ENCODE data around the gene CCNY.

DNA sequence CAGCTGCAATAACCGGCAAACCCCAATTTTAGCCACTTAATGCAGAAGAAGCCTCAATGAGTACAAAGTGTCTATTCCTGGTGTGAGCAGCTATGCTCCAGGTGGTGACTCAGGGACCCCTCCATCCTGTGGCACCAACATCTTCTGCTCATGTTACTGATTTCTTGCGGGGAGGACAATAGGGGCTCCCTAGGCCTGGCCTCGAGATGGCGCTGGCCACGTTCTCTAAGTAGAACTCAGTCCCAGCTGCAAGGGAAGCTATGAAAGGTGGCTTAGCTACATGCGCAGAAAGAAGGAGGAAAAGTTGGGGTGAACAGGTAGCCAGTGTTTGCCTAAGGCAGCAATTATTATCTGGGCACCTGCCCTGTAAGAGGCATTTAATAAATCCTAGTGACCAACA, 275.4 kb downstream of the CCNY start:
- TF ChIP-seq, protein P1, sequence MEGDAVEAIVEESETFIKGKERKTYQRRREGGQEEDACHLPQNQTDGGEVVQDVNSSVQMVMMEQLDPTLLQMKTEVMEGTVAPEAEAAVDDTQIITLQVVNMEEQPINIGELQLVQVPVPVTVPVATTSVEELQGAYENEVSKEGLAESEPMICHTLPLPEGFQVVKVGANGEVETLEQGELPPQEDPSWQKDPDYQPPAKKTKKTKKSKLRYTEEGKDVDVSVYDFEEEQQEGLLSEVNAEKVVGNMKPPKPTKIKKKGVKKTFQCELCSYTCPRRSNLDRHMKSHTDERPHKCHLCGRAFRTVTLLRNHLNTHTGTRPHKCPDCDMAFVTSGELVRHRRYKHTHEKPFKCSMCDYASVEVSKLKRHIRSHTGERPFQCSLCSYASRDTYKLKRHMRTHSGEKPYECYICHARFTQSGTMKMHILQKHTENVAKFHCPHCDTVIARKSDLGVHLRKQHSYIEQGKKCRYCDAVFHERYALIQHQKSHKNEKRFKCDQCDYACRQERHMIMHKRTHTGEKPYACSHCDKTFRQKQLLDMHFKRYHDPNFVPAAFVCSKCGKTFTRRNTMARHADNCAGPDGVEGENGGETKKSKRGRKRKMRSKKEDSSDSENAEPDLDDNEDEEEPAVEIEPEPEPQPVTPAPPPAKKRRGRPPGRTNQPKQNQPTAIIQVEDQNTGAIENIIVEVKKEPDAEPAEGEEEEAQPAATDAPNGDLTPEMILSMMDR (IDR thresholded peaks at IDR 0.05; ENCODE audit: insufficient read depth, low read depth, low read length): no peak
- no peak for TF ChIP-seq EZH2 (IDR thresholded peaks at IDR 0.05; ENCODE audit: insufficient read depth, low read length)

Data from astrocyte (in vitro differentiated cells and primary cell).